Activated CD4-positive, CD25-positive, alpha-beta regulatory T cell treated with anti-CD3 and anti-CD28 coated beads, Interleukin-2, amount 50 U/mL, for 16 hours (primary cell): Measurements from ENCODE around the gene CFAP221.

ENCODE experiments used
- DNase-seq: peaks from one replicate; pipeline ENCODE4 v3.0.0-alpha.2; 2020; ENCODE audit warnings: low read depth, low spot score

The CFAP221 gene

DNA sequence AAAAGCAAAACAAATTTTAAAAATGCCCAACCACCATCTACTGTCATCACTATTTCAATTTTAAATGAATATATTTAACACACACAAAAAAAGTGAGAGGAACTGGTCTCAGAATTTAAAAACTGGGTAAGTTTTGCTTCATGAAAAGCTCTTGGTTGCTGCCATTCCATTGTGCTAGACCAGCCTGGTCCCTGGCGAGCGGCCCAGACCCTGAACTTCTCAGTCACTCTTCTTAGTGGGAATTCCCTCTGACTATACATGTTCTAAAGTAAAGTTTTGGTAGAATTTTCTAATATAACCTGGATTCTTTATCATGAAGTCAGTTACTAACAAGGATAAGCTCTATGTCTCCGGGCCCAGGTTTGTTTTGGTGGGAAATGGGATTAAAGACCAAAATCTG, 99.9 kb downstream of the CFAP221 start:
- DNase-seq: no peak

DNA sequence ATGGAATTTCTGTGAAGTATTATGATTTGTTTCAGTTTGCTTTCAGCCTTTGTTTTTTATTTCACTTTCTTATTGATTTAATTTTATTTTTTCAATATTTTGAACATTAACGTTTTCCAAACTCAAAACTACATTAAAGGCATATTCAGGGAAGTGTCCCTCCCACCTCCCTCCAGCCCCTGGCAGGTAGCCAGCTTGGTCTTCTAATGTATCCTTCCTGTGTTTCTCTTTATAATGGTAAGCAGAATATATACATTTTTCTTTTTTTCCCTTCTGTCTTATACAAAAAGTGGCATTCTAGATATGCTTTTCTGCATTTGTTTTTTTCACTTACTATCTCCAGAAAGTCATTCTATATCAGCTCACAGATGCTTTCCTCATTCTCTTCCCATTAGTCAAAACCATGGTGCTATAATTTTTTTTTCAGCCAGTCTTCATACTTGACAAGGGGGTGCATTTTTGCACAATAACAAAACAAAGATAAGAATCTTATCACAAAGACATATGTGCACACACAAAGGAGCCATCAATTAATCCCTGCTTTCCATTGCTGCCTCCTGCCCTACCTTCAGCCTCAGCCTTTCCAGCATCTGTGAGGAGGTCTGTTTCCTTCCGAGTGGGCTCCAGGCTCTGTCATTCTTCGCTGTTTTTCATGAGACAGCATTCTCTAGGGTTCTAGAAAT, 101.1 kb downstream of the CFAP221 start:
- DNase-seq: no peak

DNA sequence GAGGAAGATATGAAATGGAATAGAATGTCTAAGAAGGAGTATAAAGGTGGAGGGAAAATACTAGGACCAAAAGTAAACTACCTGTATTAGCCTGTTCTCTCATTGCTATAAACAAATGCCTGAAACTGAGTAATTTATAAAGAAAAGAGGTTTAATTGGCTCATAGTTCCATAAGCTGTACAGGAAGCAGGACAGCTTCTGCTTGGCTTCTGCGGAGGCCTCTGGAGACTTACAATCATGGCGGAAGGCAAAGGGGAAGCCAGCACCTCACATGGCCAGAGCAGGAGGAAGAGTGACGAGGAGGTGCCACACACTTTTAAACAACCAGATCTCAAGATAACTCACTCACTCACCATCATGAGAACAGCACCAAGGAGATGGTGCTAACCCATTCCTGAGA, 101.9 kb downstream of the CFAP221 start:
- DNase-seq: no peak

DNA sequence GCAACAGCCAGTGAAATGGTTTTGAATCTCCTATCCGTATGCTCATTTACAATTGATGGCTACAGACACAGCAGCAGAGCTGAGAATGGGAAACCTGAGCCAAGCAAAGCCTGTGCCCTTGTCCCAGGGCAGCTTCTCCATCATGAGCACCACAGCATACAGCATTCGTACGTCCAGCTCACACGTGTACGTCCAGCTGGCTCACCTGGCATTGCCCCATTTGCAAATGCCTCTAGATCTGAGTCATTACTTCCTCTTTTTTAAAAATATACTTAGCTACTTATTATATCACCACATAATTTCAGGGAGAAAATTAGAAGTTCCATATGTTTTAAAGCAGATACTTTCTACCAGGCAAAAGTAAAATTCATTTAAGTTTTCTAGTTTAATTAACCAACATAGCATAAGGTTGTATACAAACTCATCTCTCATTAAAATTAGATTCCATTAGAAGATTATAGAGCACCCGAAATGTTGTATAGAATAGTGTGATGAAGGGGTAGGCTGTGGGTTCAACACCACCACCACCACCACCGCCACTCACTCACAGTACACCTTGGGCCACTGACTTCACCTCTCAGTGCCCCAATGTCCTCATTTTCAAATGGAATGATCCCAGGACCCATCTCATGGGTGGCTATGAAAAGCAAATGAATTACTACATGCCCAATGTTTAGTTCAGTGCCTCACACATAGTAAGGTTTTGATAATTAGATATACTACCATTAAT, 103.4 kb downstream of the CFAP221 start:
- DNase-seq: no peak

DNA sequence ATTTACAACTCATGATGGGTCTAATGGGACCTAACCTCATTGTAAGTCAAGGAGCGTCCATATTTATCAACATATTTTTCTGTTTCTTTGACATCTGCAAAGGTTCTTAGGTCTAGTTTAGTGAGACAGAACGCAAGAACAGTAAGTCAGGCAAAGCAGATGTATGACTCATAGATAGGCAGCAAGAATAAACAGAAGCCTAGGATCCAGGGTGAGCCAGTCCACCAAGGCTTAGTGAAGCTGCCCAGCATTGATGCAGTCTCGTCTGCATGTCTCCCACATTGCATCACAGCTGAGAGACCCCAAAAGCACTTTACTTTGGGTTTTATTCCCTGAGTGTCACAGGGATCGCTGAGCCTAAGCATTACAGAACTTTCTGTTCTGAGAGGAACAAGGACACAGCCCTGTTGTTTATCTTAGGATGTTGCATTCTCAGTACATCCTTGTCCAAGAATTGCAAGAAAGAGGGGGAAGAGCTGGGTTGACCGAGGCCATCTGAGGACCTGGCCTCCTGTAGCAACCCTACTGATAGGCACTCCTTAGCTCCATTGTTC, 105.2 kb downstream of the CFAP221 start:
- no peak for DNase-seq

DNA sequence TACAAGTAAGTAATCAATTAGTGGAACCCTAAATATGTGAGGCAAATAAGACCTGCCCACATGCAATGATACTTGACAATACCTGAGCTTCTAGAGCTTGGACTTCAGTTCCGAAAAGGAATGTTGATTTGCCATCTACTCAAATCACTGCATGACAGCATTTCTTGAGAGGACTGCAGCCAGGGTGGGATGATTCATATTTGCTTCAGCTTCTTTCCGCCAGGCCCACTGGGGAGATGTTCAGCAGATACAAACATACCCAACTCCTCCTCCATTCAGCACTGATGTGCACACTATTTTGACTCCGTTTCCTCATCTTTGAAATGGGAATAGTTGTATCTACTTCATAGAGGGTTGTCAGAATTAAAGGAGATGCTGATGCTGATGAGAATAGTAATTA, 106.0 kb downstream of the CFAP221 start:
- DNase-seq: no peak

DNA sequence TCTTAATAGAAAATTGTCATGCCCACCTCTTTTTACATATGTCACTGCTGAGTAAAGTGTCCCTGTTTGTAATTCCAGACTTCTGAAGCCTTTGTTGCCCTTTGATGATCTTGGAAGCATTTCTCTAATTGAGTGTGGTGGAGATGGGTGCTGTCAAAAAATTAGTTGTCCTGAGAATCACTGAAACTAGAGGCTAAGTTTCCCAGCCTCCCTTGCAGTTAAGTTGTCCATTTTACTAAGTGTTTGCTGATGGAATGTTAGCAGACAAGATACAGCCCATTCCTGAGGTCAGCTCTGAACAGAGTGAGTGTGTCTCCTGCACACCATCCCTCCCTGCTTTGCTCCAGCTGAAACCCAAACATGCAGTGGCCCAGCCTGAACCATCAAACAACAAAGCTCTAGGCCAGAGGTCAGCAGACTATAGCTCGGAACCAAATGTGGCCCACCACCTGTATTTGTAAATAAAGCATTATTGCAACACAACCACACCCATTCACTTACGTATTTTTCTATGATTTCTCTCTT, 106.7 kb downstream of the CFAP221 start:
- no peak for DNase-seq

DNA sequence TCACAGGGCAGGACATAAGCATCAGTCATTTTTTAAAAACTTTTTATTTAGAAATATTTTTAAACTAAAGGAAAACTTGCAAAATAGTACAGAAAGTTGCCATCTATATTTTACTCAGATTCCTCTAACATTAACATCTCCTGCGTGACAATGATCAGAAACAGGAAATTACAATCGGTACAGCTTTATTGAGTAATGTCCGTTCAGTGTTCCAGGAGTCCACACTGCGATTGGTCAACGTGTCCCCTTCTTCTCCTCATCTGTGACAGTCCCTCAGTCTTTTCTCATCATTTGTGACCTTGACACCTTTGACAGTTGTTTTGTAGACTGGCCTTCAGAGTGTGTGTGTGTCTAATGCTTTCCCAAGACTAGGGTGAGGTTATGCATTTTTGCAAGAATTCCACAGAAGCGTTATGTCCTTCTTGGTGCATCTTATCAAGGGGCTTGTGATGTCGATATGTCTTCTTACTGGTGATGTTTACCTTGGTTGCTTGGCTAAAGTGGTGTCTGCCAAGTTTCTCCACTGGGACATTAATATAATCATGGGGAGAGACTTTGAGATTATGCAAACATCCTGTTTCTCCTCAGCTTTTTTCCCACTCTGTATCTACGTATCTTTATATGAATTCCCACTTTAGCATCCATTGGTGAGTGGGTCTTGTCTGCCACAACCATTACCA, 113.4 kb downstream of the CFAP221 start:
- no peak for DNase-seq

DNA sequence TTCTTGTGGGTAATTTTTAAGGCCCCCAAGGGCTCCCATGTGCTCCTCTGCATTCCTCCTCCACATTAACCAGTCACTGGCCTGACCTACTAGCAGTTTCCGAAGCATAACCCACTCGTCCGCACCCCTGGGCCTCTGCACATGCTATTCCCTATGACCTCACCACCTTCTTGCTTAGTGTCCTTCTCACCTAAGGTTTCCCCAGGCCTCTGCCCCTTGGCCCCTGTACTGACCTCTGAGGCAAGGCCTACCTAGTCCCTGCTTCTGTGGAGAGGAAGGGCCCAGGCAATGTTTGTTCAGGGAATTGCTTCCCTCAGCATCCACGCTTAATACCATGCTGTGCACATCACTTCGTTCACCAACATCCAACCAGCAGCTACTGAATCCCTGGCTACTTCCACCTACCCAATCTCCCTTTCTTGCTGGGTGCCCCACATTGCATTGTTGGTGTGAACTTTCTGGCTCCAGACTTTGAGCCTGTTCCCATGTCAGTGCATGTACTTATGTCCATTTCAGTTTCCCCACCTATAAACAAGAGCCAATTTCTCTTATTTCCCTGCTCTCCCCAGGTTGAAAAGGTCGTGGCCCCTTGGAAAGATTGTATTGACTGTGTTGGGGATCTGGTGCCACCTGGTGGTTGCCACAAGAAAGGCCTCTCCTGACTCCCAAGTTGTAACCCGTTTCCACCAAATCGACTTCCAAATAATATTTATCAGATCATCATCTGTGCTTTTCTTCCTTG, 115.5 kb downstream of the CFAP221 start:
- no peak for DNase-seq

DNA sequence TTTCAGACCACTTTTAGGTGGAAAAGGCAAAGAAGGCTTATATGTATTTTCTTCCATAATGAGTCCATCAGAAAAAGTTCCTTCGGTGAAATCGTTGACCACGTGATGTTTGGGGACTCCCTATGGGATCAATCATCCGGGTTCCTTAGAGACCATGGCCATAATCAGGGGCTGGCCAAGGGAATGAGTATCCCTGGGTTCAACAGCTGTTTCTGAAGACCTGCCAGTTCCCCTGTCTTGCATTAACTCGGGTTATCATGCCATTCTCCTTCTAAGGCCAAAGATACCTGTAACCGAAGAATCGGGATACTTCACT, 116.1 kb downstream of the CFAP221 start:
- DNase-seq: no peak

DNA sequence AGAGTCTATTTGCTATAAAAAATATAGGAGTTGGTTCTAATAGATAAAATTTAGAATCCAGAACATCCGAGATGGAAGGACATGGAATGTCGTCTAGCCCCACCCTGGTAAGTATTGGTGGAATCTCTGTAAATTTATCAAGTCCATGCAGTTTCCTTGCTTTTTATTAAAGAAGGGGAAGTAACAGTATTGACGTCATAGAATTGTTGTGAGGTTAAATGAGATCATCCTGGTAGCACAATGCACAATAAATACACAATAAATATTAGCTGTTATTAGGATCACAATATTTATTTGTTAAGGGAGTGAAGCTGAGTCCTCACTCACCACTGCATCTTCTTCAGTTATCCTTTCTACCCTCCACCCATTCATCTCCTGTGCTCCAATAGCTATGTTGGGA, 118.0 kb downstream of the CFAP221 start:
- no peak for DNase-seq

DNA sequence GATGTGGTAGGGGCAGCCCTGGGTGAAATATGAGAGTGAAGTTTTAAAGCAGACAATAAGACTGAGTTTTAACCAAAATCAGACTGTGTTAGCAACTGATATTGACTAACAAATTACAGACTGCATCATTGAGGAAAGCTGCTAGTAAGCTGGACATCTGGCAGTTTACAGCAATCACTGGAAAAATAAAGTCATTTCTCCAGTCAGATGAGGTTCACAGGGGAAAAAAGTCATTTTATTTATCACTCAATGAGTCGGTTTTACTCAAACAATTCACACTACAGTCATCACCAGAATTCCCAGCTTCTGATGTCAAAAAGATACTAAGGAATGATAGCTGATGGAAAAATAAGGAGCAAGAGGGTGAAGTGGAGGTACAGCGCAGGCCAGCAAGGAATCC, 124.3 kb downstream of the CFAP221 start:
- DNase-seq: no peak

DNA sequence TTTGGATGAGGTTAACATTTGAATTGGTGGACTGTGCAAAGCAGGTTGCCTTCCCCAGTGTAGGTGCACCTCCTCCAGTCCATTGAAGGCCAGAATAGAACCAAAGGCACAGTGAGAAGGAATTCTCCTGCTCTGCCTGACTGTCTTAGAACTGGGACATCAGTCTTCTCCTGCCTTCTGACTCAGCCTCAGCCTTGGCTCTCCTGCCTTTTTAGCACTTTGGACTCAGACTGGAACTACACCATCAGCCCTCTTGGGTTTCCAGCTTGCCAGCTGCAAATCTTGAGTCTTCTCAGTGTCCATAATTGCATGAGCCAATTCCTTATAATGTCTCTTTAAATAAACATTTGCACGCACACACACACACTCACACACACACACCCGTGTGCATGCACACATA, 126.8 kb downstream of the CFAP221 start:
- no peak for DNase-seq

DNA sequence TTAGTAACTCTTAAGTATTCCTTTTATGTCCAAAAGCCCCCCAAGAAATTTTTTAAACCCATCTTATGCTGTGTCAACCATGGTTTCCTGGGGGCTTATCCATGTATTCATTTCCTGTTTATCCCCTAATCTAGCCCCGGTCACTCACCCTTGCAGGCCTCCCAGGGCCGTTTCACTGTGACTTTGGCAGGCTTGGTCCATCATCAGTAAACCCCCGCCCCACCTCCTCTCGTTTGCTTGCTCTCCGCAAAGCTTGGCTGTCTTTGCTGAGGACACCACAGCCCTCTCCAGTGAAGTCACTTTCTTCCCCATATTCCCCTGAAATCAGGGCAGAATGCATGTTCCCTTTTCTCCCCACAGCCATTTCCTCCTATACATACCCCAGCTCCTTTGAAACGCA, 127.5 kb downstream of the CFAP221 start:
- no peak for DNase-seq

DNA sequence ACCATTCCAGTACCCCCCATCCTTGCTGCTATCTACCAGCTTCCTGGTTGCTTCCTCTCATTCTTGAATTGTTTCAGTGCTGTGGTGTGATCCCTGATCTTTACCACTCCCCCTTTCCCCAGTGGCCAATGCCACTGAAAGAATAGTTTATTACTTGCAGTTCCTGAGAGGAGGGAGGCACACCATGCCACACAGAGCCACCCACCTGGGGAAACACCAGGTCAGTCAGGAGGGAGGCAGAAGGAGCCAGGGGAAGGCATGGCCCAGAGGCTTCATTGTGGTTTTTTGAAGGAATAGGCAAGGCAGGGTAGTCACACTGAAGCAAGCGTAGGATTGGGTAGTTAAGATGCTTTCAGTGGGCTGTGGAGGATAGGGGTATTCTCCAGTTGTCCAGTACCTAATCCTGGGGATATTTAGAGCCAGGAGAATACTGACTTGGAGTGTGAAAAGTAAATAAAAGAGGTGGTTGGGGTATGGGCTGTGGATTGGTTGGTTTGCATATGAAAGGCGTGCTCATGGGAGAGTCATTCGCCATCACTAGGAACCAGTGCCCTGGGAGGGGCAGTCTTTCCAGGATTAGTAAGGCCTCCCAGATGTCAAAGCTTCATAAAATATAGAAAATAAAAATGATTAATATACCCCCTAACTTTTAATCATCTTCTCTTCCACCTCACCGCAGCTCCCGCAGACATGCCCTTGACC, 128.1 kb downstream of the CFAP221 start:
- no peak for DNase-seq

DNA sequence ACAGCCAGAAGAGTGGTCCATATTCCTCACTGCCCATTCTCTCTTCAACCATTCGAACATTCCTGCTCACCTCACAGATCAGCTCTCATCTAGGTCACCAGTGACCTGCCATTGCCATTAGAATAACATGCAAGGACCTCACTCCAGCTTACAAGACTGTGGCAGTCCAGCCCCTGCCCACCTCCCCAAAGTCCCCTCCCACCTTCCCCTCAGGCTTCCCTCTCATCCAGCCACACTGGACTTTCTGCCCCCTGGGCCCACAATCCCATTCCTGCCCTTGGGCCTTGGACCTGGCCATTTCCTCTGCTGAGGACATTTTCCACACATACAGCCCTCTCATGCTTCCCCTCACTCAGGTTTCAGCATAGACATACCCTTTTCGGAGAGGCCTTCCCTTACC, 129.5 kb downstream of the CFAP221 start:
- DNase-seq: no peak

DNA sequence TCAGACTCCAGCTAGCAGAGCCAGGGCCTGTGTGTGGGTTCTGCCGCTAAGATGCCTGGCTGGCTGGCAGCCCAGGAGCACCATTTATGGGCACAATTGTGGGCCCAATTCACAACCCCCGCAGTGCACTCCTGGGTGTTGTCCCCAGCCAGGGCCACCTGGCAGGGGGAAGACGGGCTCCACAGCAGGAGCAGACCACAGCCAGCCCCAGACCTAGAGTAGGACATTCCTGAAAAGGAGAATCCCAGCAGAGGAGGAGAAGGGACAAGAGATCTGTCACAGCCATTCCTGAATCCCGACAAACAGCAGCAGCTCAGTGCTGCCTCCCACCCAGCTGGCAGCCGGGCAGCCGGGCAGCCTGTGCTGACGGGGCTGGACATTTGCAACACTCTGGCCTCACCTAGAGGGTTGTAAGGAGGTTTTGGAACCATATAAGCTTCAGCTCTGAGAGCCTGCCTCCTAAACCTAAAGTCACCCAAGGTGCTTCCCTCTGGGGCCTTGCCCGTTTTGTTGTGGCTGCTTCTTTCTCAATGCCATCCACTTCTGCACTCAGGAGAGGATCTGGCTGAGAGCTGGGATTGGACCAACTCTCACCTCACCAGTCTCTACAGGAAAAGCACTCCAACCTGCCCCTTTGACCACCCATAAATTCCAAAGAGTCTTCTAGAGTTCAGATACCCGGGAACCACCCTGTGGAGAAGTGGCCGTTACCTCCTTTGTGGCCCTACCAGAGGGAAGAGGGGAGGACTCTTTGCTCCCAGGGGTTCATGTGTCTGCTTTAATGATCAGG, 130.7 kb downstream of the CFAP221 start:
- no peak for DNase-seq

DNA sequence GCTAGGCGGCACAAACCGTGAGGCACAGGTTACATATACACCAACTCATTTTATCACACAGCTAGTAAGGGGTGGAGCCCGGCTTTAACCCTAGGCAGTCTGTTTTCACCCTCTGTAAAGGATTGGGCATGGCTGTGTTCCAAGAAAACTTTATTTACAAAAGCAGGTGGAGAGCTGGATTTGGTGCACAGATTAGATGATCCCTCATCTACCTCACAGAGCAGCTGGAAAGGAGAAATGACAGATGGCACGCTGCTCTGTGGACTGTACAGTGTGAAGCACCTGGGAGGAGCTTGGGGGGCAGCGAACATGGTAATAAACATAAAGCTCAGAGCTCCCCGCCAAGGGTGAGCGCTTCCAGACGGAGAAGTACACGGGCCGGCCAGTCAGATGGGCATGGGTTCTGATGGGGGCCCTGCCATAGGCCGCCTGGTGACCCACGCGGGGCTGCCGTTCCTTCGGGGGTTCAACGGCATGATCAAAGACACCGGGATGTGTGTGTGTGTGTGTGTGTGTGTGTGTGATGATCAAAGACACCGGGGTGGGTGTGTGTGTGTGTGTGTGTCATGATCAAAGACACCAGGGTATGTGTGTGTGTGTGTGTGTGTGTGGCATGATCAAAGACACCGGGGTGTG, 133.9 kb downstream of the CFAP221 start:
- no peak for DNase-seq

DNA sequence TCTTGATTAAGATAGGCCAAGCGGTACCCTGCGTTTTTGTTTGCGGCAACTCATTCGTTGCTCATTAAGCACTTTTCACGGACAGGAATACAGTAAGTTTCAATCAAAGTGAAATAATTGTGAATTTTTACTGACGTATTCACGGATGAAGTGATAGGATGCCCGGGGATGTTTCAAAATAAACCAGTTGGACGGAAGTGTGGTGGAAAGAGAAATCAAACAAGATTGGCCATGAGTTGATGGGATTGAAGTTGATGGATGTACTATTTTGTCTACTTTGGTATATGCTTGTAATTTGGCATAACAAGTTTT, 135.2 kb downstream of the CFAP221 start:
- DNase-seq: no peak

DNA sequence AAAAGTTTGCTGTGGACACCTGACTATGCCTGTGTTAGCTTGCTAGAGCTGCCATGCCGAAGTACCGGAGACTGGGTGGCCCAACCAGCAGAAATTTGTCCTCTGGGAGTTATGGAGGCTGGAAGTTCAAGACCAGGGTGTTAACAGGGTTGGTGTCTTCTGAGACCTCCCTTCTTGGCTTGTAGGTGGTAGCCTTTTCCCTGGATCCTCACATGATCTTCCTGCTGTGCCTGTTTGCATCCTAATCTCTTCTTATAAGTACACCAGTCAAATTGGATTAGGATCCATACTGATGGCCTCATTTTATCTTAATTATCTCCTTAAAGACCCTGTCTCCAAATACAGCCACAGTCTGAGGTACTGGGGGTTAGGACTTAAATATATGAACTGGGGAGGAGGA, 135.6 kb downstream of the CFAP221 start:
- no peak for DNase-seq
